ENCODE data around the gene BCKDHB.
A peak's percentile ranks its signal among the peaks of the same experiment; 100 is the strongest.
"Not testable (repeated sequence)": the region's sequence is repeated elsewhere in the genome, so short reads cannot be mapped to it uniquely, and the experiment has no call there.

Gene BCKDHB

GRCh38 chr6:80209430-80209829, 103.0 kb downstream of the BCKDHB start:
- DNase-seq (ENCODE audit: low spot score), result no peak

- DNase-seq (ENCODE audit: low spot score), result no peak
Observed at GRCh38 chr6:80210618-80211017, 104.1 kb downstream of the BCKDHB start.

GRCh38 chr6:80211286-80211685, 104.8 kb downstream of the BCKDHB start:
- no peak for DNase-seq (ENCODE audit: low spot score)

GRCh38 chr6:80211890-80212289, 105.4 kb downstream of the BCKDHB start:
- not testable (repeated sequence) for DNase-seq (ENCODE audit: low spot score)

GRCh38 chr6:80214436-80215022, 108.1 kb downstream of the BCKDHB start:
- peak; percentile 57 for DNase-seq (ENCODE audit: low spot score)

- DNase-seq (ENCODE audit: low spot score), result no peak
Observed at GRCh38 chr6:80215063-80215462, 108.6 kb downstream of the BCKDHB start.

GRCh38 chr6:80217794-80218193, 111.3 kb downstream of the BCKDHB start:
- DNase-seq (ENCODE audit: low spot score), result peak; percentile 20

GRCh38 chr6:80223743-80224212, 117.3 kb downstream of the BCKDHB start:
- DNase-seq (ENCODE audit: low spot score), result no peak

GRCh38 chr6:80226151-80226550, 119.7 kb downstream of the BCKDHB start:
- DNase-seq (ENCODE audit: low spot score), result no peak

- DNase-seq (ENCODE audit: low spot score), result no peak
Observed at GRCh38 chr6:80226699-80227098, 120.2 kb downstream of the BCKDHB start.

- no peak for DNase-seq (ENCODE audit: low spot score)
Observed at GRCh38 chr6:80227545-80228105, 121.2 kb downstream of the BCKDHB start.

GRCh38 chr6:80233262-80233661, 126.8 kb downstream of the BCKDHB start:
- DNase-seq (ENCODE audit: low spot score), result no peak

- no peak for DNase-seq (ENCODE audit: low spot score)
Observed at GRCh38 chr6:80233958-80234357, 127.5 kb downstream of the BCKDHB start.

- no peak for DNase-seq (ENCODE audit: low spot score)
Observed at GRCh38 chr6:80234401-80234800, 127.9 kb downstream of the BCKDHB start.

- DNase-seq (ENCODE audit: low spot score), result no peak
Observed at GRCh38 chr6:80234908-80235307, 128.4 kb downstream of the BCKDHB start.

- no peak for DNase-seq (ENCODE audit: low spot score)
Observed at GRCh38 chr6:80235647-80236046, 129.2 kb downstream of the BCKDHB start.

GRCh38 chr6:80238754-80239153, 132.3 kb downstream of the BCKDHB start:
- not testable (repeated sequence) for DNase-seq (ENCODE audit: low spot score)

GRCh38 chr6:80245043-80245442, 138.6 kb downstream of the BCKDHB start:
- DNase-seq (ENCODE audit: low spot score), result no peak

GRCh38 chr6:80249897-80250296, 143.4 kb downstream of the BCKDHB start:
- DNase-seq (ENCODE audit: low spot score), result no peak

GRCh38 chr6:80250391-80250997, 144.0 kb downstream of the BCKDHB start:
- DNase-seq (ENCODE audit: low spot score), result no peak

GRCh38 chr6:80251321-80251720, 144.8 kb downstream of the BCKDHB start:
- no peak for DNase-seq (ENCODE audit: low spot score)

GRCh38 chr6:80254716-80255115, 148.2 kb downstream of the BCKDHB start:
- DNase-seq (ENCODE audit: low spot score), result no peak

- no peak for DNase-seq (ENCODE audit: low spot score)
Observed at GRCh38 chr6:80256691-80257090, 150.2 kb downstream of the BCKDHB start.

- no peak for DNase-seq (ENCODE audit: low spot score)
Observed at GRCh38 chr6:80259118-80259517, 152.6 kb downstream of the BCKDHB start.
